ENCODE measurements around the gene PDK4. TPM values are rescaled to one million over a fixed set of nuclear protein-coding genes. Genes with fewer than 3 reads are reported as not detected.

PDK4 gene
- total RNA-seq, 1 donor = 0.36 TPM

DNA sequence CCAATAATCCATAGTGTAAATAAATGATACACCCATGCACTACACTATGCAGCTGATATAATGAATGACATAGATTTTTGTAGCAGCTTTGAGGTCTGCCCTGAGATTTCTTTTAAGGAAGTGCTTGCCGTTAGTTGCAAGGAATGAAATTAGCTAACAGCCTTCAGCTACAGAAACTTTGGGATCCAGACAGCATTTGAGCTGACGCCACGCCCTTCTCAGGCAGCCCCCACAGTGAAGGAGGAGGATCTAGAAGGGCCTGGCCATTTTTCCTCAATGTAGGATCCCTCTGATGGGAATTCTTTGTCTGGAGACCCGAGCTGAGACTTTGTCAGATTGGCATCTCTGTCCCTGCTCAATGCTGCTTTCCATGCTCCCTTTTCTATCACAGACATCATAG lies 6.1 kb upstream of the PDK4 start:
- TF ChIP-seq, protein P1, sequence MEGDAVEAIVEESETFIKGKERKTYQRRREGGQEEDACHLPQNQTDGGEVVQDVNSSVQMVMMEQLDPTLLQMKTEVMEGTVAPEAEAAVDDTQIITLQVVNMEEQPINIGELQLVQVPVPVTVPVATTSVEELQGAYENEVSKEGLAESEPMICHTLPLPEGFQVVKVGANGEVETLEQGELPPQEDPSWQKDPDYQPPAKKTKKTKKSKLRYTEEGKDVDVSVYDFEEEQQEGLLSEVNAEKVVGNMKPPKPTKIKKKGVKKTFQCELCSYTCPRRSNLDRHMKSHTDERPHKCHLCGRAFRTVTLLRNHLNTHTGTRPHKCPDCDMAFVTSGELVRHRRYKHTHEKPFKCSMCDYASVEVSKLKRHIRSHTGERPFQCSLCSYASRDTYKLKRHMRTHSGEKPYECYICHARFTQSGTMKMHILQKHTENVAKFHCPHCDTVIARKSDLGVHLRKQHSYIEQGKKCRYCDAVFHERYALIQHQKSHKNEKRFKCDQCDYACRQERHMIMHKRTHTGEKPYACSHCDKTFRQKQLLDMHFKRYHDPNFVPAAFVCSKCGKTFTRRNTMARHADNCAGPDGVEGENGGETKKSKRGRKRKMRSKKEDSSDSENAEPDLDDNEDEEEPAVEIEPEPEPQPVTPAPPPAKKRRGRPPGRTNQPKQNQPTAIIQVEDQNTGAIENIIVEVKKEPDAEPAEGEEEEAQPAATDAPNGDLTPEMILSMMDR (IDR thresholded peaks at IDR 0.05; ENCODE audit: extremely low read depth, low read depth, low read length) = no peak
- Histone ChIP-seq H3K9me3 (ENCODE audit: low read depth, low read length) (no peaks in the 10 kb centered on the region), H3K36me3 (ENCODE audit: insufficient read depth, low read length) (no peaks in the 10 kb centered on the region), H3K4me3 (ENCODE audit: insufficient read depth, low read length) (no peak overlapping the region), H3K4me2 (ENCODE audit: insufficient read depth, low read length) (no peak overlapping the region), H2AFZ (ENCODE audit: low read length) (no peak overlapping the region), H4K20me1 (ENCODE audit: insufficient read depth, low read length) (no peaks in the 10 kb centered on the region), H3K4me1 (ENCODE audit: insufficient read depth, low read length) (no peaks in the 10 kb centered on the region), H3K27ac (ENCODE audit: low read depth, low read length) (no peak overlapping the region), H3K79me2 (ENCODE audit: insufficient read depth, low read length) (no peaks in the 10 kb centered on the region), H3K27me3 (ENCODE audit: insufficient read depth, low read length) (no peaks in the 10 kb centered on the region)
- no peak for DNase-seq (ENCODE audit: insufficient read length, low spot score, missing footprints)

DNA sequence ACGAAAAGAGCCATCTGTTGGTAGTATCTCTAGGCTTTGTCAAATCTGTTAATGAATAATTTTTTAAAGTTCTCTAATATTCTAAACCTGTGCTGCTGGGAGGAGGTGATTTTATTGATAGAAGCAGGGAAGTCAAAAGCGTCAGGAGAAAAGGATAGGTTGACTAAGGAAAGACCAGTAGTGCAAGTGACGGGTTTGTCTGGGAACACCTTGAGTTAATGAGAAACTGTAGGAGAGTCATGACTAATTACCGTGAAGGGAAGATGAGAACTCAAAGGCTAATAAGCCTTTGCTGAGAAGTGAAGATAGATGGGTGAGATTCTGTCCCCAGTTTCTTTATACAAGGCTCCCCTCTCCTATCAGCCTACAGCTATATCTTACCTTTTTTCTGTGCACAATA lies 5.0 kb upstream of the PDK4 start:
- no peak overlapping the region for H3K27ac ChIP-seq (ENCODE audit: low read depth, low read length)
- no peaks in the 10 kb centered on the region for H3K79me2 ChIP-seq (ENCODE audit: insufficient read depth, low read length)
- no peak overlapping the region for H3K4me2 ChIP-seq (ENCODE audit: insufficient read depth, low read length)
- peaks cover 5% of the 10 kb centered on the region for H3K4me1 ChIP-seq (ENCODE audit: insufficient read depth, low read length)
- no peak for DNase-seq (ENCODE audit: insufficient read length, low spot score, missing footprints)
- H3K9me3 ChIP-seq (ENCODE audit: low read depth, low read length) = no peaks in the 10 kb centered on the region
- H3K27me3 ChIP-seq (ENCODE audit: insufficient read depth, low read length) = no peaks in the 10 kb centered on the region
- TF ChIP-seq, protein P1 (IDR thresholded peaks at IDR 0.05; ENCODE audit: extremely low read depth, low read depth, low read length) = no peak
- H3K4me3 ChIP-seq (ENCODE audit: insufficient read depth, low read length) = no peak overlapping the region
- no peak overlapping the region for H2AFZ ChIP-seq (ENCODE audit: low read length)
- H4K20me1 ChIP-seq (ENCODE audit: insufficient read depth, low read length) = no peaks in the 10 kb centered on the region
- H3K36me3 ChIP-seq (ENCODE audit: insufficient read depth, low read length) = no peaks in the 10 kb centered on the region

DNA sequence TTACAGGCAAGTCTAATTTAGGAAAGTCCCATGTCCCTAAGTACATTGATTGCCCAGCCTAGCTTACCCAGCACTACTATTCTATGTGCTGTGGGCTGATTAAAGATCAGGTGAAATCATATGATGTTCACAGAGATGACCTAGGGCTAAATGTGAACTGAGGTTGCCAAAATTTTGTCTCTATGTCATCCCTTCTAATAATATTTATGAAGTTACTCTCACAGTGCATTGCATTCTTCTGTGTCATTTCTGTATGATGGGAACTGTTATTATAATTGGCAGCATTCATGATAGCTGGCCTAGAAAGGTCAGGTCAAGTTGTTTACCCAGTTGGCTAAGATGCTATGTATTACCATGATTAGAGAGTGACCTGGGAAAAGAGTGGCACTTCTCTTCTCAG lies 2.8 kb upstream of the PDK4 start:
- Histone ChIP-seq H3K4me3 (ENCODE audit: insufficient read depth, low read length) (no peak overlapping the region), H3K9me3 (ENCODE audit: low read depth, low read length) (no peaks in the 10 kb centered on the region), H3K79me2 (ENCODE audit: insufficient read depth, low read length) (no peaks in the 10 kb centered on the region), H4K20me1 (ENCODE audit: insufficient read depth, low read length) (no peaks in the 10 kb centered on the region), H3K27ac (ENCODE audit: low read depth, low read length) (no peak overlapping the region), H3K4me2 (ENCODE audit: insufficient read depth, low read length) (no peak overlapping the region), H2AFZ (ENCODE audit: low read length) (no peak overlapping the region), H3K36me3 (ENCODE audit: insufficient read depth, low read length) (no peaks in the 10 kb centered on the region), H3K27me3 (ENCODE audit: insufficient read depth, low read length) (no peaks in the 10 kb centered on the region), H3K4me1 (ENCODE audit: insufficient read depth, low read length) (peaks cover 11% of the 10 kb centered on the region)
- no peak for DNase-seq (ENCODE audit: insufficient read length, low spot score, missing footprints)
- TF ChIP-seq, protein P1 (IDR thresholded peaks at IDR 0.05; ENCODE audit: extremely low read depth, low read depth, low read length) = no peak

DNA sequence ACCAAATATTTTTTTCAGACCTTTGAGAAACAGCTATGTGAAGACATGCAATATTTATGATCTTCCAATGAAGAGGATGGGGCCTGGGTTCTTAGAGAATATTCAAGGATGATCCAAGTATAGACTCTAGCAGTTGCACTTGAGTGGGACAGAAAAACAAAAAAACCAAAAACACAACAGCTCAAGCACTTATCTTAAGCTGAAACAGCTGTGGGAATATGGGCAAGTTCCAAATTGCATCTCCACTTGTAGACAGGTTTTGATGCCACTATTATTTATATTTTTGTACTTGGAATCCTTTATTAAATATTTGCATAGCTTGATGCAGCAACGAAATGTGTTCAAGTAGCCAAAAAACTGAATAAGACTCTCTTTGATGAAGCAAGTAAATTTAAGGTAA lies 2.2 kb upstream of the PDK4 start:
- DNase-seq (ENCODE audit: insufficient read length, low spot score, missing footprints) = no peak
- H3K4me1 ChIP-seq (ENCODE audit: insufficient read depth, low read length) = peaks cover 11% of the 10 kb centered on the region
- TF ChIP-seq, protein P1 (IDR thresholded peaks at IDR 0.05; ENCODE audit: extremely low read depth, low read depth, low read length) = no peak
- H3K4me2 ChIP-seq (ENCODE audit: insufficient read depth, low read length) = no peak overlapping the region
- no peaks in the 10 kb centered on the region for H4K20me1 ChIP-seq (ENCODE audit: insufficient read depth, low read length)
- no peaks in the 10 kb centered on the region for H3K9me3 ChIP-seq (ENCODE audit: low read depth, low read length)
- no peak overlapping the region for H3K4me3 ChIP-seq (ENCODE audit: insufficient read depth, low read length)
- H3K36me3 ChIP-seq (ENCODE audit: insufficient read depth, low read length) = no peaks in the 10 kb centered on the region
- H3K79me2 ChIP-seq (ENCODE audit: insufficient read depth, low read length) = no peaks in the 10 kb centered on the region
- no peak overlapping the region for H2AFZ ChIP-seq (ENCODE audit: low read length)
- H3K27ac ChIP-seq (ENCODE audit: low read depth, low read length) = no peak overlapping the region
- H3K27me3 ChIP-seq (ENCODE audit: insufficient read depth, low read length) = no peaks in the 10 kb centered on the region
